Measurements from ENCODE around the gene KCTD1.

KCTD1 gene

GRCh38 chr18:26548415-26549262 lies at the start of gene KCTD1:
Gene KCTD1 (minus strand): TSS chr18:26548553. CDS start chr18:26548536, 17 bp downstream.
- peak within 1 kb of the TSS; percentile 85 for H3K27ac ChIP-seq
- no peak for TF ChIP-seq ZFX (IDR thresholded peaks at IDR 0.05; ENCODE audit: borderline replicate concordance)
- no peak for TF ChIP-seq CTCF (IDR thresholded peaks at IDR 0.05)

DNA sequence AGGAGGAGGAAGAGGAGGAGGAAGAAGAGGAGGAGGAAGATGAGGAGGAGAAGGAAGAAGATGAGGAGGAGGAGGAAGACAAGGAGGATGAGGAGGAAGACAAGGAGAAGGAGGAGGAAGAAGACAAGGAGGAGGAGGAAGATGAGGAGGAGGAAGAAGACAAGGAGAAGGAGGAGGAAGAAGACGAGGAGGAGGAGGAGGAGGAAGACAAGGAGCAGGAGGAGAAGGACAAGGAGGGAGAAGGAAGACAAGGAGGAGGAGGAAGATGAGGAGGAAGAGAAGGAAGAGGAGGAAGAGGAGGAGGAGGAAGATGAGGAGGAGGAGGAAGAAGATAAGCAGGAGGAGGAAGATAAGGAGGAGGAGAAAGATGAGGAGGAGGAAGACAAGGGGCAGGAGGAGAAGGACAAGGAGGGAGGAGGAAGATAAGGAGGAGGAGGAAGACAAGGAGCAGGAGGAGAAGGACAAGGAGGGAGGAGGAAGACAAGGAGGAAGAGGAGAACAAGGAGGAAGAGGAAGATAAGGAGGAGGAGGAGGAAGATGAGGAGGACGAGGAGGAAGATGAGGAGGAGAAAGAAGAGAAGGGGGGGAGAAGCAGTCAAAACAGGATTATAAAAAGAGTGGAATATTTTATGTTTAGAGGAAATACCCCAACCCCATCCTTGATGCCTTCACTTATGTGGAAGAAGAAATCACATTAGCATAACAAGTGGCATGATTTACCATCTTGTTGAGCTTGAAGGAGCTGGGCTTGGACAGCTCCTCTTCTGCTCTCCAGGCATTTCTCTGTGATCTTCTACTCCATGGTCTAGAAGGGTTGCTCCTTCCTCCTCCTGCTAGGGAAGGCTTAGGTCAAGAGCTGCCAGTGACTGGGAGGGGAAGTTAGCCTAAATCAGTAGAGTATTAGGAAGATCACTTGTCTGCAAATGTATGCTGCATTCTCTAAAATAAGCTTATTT lies 45.3 kb upstream of the KCTD1 start:
- TF ChIP-seq ZFX (IDR thresholded peaks at IDR 0.05; ENCODE audit: borderline replicate concordance) (no peak), CTCF (IDR thresholded peaks at IDR 0.05) (no peak)
- H3K27ac ChIP-seq: no peak overlapping the region

- H3K27ac ChIP-seq: no peak overlapping the region
- TF ChIP-seq CTCF (IDR thresholded peaks at IDR 0.05) (no peak), ZFX (IDR thresholded peaks at IDR 0.05; ENCODE audit: borderline replicate concordance) (no peak)
These were observed 36.4 kb upstream of the KCTD1 start for GRCh38 chr18:26584745-26585144.

DNA sequence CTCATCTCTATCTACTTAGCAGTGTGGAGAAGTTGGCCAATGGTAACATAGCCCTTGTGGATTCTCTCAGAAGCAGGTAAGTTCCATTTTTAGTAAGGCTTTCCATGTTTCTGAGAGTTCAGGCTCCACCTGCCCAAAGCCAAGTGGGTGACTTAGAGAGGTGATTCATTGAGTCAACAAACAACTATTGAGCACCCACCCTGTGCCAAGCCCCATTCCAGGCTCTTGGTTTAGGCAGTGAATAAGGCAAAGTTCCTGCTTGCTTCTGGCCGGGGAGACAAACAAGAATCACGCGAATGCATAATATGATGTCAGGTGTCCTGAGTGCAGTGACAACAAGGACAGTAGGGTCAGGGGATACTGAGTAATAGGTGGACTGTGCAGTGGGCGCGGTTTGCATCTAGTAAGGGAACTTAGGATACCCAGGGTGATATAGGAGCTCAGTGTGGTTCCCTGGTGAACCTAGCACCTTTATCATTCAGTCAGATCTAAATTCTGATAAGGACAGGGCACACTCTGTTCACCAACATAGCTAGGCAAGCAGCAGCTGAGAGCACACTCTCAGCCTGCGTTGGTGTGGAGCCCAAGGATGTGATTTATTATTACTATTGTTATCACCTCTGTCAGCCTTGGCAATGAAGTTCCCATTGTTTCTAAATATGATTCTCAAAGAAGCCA lies 31.7 kb upstream of the KCTD1 start:
- no peak overlapping the region for H3K27ac ChIP-seq
- TF ChIP-seq CTCF (IDR thresholded peaks at IDR 0.05): no peak
- no peak for TF ChIP-seq ZFX (IDR thresholded peaks at IDR 0.05; ENCODE audit: borderline replicate concordance)

GRCh38 chr18:26575865-26576217 lies 27.5 kb upstream of the KCTD1 start:
- H3K27ac ChIP-seq: peak overlapping the region; percentile 62
- no peak for TF ChIP-seq CTCF (IDR thresholded peaks at IDR 0.05)
- TF ChIP-seq ZFX (IDR thresholded peaks at IDR 0.05; ENCODE audit: borderline replicate concordance): no peak

DNA sequence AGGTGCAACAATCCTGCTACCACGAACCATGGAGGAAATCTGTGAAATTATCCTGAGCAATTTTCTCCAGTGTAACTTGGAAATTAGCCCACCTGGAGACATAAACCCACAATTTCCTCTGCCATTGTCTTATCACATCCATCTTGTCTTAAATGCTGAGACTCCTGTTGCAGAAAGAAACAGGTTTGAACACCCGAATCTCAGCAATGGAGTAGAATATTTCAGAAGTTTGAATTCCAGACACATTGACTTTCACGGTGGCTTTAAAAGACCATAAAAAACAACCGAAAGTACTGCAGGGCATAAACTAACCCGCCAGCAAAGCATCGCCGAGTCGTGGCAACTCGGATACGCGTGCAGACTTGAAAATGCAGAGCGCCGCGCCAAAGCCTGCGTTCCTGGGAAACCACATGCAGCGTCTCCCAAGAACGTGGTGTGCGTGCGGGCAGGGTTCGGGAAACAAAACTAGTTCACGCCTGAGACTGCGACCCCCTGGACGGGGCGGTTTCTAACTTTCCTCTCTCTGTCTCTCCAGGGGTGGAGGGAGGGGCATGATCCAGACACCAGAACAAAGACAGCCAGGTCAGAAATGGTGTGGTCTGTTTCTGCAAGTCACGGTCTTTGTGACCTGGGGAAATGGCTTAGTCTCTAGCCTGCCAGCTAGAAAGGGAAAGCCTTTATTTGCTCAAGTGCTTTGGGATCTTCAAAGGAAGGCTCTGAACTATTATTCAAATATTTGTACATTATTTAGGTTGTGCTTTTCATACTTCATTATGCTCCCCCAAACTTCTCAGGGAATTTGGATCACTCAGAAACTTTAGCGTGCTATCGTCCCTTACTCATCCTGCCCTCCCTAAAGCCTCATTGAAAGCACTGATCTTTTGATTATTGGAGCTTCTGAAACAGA lies 26.9 kb upstream of the KCTD1 start:
- no peak for TF ChIP-seq ZFX (IDR thresholded peaks at IDR 0.05; ENCODE audit: borderline replicate concordance)
- TF ChIP-seq CTCF (IDR thresholded peaks at IDR 0.05): no peak
- H3K27ac ChIP-seq: peak overlapping the region; percentile 62
